Right atrium auricular region (tissue), 2 donors: ENCODE results near the gene DRD5. TPM values are rescaled to one million over a fixed set of nuclear protein-coding genes. Genes with fewer than 3 reads are reported as not detected.
"Not testable (repeated sequence)": the region's sequence is repeated elsewhere in the genome, so short reads cannot be mapped to it uniquely, and the experiment has no call there.

Experiments used
- DNase-seq: peaks from one replicate; pipeline ENCODE4 v3.0.0-alpha.2; 2019; ENCODE audit warnings: low spot score
- H3K27ac ChIP-seq, 2 donors: fragments of 200-600 bp; sonication (generic); 1 replicate in 1 of 2; 2 replicates in 1 of 2; pipeline ENCODE4 v1.5.1; 2016 to 2019
- H3K27me3 ChIP-seq, 2 donors: fragments of 200-600 bp; sonication (generic); one replicate each; pipeline versions ENCODE4 v1.5.1 to v1.6.0; 2017 to 2019
- H3K36me3 ChIP-seq: fragments of 200-600 bp; sonication (generic); one replicate; pipeline ENCODE4 v1.5.1; 2016
- H3K4me1 ChIP-seq, 2 donors: fragments of 200-600 bp; sonication (generic); one replicate each; pipeline versions ENCODE4 v1.5.1 to v1.6.0; 2017 to 2019
- H3K4me3 ChIP-seq, 2 donors: fragments of 200-600 bp; sonication (generic); 1 replicate in 1 of 2; 2 replicates in 1 of 2; pipeline ENCODE4 v1.5.1; 2017 to 2019; ENCODE audit warnings: mild to moderate bottlenecking in 1 of 2, moderate library complexity in 1 of 2
- H3K9me3 ChIP-seq, 2 donors: fragments of 200-600 bp; sonication (generic); one replicate each; pipeline ENCODE4 v1.5.1; 2019
- total RNA-seq, 2 donors: library from RNA; depleted of rRNA; stranded (reverse); fragments of >200 nt; gene quantifications; one replicate each; pipeline ENCODE4 v1.1.0, GENCODE V29; 2016
- TF ChIP-seq, protein P1 (sequence below), 2 donors: fragments of 200-600 bp; sonication (generic); IDR thresholded peaks; one replicate each; pipeline ENCODE4 v1.5.1; 2019; ENCODE audit warnings: antibody characterized with exemption in 2 of 2

Gene DRD5
- total RNA-seq, 2 donors from 2014 or later = 0.24 TPM; not detected in 1

DNA sequence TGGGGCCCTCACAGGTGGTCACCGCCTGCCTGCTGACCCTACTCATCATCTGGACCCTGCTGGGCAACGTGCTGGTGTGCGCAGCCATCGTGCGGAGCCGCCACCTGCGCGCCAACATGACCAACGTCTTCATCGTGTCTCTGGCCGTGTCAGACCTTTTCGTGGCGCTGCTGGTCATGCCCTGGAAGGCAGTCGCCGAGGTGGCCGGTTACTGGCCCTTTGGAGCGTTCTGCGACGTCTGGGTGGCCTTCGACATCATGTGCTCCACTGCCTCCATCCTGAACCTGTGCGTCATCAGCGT, 652 bp downstream of the DRD5 start:
- no peaks in the 10 kb centered on the region for H3K9me3 ChIP-seq
- TF ChIP-seq, protein P1, sequence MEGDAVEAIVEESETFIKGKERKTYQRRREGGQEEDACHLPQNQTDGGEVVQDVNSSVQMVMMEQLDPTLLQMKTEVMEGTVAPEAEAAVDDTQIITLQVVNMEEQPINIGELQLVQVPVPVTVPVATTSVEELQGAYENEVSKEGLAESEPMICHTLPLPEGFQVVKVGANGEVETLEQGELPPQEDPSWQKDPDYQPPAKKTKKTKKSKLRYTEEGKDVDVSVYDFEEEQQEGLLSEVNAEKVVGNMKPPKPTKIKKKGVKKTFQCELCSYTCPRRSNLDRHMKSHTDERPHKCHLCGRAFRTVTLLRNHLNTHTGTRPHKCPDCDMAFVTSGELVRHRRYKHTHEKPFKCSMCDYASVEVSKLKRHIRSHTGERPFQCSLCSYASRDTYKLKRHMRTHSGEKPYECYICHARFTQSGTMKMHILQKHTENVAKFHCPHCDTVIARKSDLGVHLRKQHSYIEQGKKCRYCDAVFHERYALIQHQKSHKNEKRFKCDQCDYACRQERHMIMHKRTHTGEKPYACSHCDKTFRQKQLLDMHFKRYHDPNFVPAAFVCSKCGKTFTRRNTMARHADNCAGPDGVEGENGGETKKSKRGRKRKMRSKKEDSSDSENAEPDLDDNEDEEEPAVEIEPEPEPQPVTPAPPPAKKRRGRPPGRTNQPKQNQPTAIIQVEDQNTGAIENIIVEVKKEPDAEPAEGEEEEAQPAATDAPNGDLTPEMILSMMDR (IDR thresholded peaks at IDR 0.05) = no peak
- DNase-seq = no peak
- H3K4me1 ChIP-seq = peaks cover 0 to 4% of the 10 kb centered on the region in 2 donors
- H3K4me3 ChIP-seq = no peak overlapping the region
- no peak overlapping the region for H3K27ac ChIP-seq
- peaks cover 0 to 5% of the 10 kb centered on the region in 2 donors for H3K27me3 ChIP-seq
- no peaks in the 10 kb centered on the region for H3K36me3 ChIP-seq

DNA sequence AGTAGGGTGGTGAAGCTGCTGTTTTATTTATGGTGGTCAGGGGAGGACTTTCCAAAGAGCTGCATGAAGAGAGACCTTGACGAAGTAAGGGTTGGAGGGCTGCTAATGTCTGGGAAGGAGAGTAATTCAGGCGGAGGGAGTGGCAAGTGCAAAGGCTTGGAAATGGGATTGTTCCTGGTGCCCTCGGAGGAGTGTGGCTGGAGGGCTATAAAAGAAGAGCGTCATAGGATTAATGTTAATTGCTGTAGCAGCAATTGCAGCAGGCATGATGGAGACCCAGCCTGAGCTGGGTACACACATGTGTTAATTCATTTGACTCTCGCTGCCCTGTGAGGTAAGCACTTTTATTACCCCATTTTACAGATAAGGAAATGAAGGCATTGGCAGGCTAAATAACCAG, 4.5 kb downstream of the DRD5 start:
- H3K36me3 ChIP-seq, H3K27ac ChIP-seq, DNase-seq, H3K9me3 ChIP-seq, H3K27me3 ChIP-seq, H3K4me3 ChIP-seq, H3K4me1 ChIP-seq: not testable (repeated sequence)

DNA sequence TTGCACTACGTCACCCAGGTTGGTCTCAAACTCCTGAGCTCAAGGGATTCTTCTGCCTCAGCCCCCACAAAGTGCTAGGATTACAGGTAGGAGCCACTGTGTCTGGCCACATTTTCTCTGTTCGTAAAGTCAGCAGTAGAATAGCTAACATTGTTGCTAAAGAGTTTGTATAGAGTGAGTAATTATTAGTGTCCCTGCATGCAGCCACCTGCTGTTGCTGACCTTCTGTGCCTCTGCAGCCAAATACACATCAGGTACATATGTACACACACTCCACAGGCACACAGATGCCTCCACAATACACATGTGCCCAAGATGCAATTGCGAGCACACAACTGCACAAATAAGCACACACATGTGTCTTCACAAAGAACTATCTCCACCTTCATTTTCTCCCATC, 10.9 kb downstream of the DRD5 start:
- Histone ChIP-seq H3K4me1 (no peaks in the 10 kb centered on the region), H3K4me3 (no peak overlapping the region), H3K9me3 (no peaks in the 10 kb centered on the region), H3K36me3 (no peaks in the 10 kb centered on the region), H3K27me3 (no peaks in the 10 kb centered on the region), H3K27ac (no peak overlapping the region)
- no peak for DNase-seq
- TF ChIP-seq, protein P1 (IDR thresholded peaks at IDR 0.05) = no peak

DNA sequence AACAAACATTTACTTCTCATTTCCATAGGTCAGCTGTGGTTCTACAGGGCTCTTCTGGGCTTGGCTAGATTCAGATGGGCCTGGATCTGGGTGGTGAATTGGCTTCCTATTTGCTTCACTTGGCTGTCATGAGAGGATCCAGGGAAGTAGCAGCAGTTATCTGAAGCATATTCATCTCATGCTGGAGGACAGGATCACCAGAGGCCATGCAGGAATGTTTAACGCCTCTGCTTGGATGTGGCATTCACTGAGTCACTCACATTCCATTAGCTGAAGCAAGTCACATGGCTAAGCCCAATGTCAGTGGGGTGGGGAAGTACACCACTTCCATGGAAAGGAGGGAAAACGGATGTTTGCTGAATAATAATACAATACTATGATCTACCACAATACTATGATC, 15.2 kb downstream of the DRD5 start:
- DNase-seq, H3K4me3 ChIP-seq, H3K36me3 ChIP-seq, H3K27me3 ChIP-seq, H3K9me3 ChIP-seq, H3K27ac ChIP-seq, H3K4me1 ChIP-seq: not testable (repeated sequence)

DNA sequence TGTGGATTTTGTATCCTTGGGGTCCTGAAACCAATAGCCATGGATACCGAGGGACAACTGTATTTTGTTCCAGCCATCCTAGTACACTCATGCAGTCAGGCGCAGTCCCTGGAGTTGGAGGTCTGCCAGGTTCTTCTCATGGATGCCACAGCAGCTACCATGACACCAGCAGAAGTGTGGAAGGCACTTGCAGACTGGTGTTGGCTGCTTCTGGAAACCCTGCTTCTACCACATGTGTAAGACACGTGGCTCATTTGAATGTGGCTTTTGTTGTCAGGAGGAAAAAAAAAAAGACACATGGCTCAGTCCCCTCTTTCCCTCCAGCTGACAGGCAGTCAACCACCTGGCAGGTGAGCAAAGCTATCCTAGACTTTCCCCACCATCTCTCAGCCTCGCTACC, 19.4 kb downstream of the DRD5 start:
- Histone ChIP-seq H3K36me3 (no peaks in the 10 kb centered on the region), H3K27me3 (no peaks in the 10 kb centered on the region), H3K9me3 (no peaks in the 10 kb centered on the region), H3K4me1 (no peaks in the 10 kb centered on the region), H3K4me3 (no peak overlapping the region), H3K27ac (no peak overlapping the region)
- TF ChIP-seq, protein P1 (IDR thresholded peaks at IDR 0.05) = no peak
- no peak for DNase-seq

DNA sequence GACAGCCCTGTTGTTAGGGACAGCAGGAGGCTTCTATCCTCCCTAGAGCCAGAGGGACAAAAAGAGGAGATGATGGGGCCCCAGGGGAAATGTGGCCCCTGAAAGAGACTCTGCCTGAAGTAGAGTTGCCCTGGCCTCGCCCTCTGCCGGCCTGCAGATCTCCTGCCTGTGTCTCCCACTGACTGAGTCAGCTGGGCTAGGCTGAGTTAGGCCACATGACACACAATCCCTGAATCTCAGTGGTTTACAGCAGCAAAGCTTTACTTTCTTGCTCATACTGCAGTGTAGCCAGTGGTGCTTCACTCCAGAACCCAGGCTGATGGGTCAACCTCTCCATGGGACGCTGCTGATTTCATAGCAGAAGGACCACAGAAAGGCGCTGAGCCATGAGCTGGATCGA, 23.5 kb downstream of the DRD5 start:
- H3K9me3 ChIP-seq = no peaks in the 10 kb centered on the region
- TF ChIP-seq, protein P1 (IDR thresholded peaks at IDR 0.05) = no peak
- H3K36me3 ChIP-seq = no peaks in the 10 kb centered on the region
- H3K4me1 ChIP-seq = no peaks in the 10 kb centered on the region
- DNase-seq = no peak
- H3K4me3 ChIP-seq = no peak overlapping the region
- H3K27ac ChIP-seq = no peak overlapping the region
- H3K27me3 ChIP-seq = no peaks in the 10 kb centered on the region

DNA sequence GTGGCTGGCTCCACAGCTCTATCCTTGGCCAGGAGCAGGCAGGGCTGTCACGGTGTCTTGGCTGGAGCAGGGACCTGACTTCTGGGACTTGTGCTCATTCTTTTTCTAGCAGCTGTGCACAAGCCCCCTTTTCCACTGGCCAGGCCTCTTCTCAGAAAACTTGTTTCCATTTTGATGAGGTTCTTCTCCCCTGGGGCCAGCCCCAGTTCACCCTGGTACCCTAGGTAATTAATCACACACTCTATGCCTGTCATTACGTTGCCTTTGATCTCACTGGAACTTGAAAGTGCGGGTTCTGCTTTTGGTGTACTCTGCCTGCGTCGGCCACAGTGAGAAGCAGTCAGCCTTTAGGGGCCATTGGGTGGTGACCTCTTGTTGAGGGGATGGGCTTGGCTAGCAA, 26.6 kb downstream of the DRD5 start:
- H3K27me3 ChIP-seq = no peaks in the 10 kb centered on the region
- H3K27ac ChIP-seq = no peak overlapping the region
- no peaks in the 10 kb centered on the region for H3K9me3 ChIP-seq
- H3K4me1 ChIP-seq = no peaks in the 10 kb centered on the region
- DNase-seq = no peak
- no peaks in the 10 kb centered on the region for H3K36me3 ChIP-seq
- H3K4me3 ChIP-seq = no peak overlapping the region
- TF ChIP-seq, protein P1 (IDR thresholded peaks at IDR 0.05) = no peak
